ENCODE results near the gene SLC31A2. TPM values are rescaled to one million over a fixed set of nuclear protein-coding genes. Genes with fewer than 3 reads are reported as not detected.

The SLC31A2 gene
- total RNA-seq, 2 donors from 2014 or later = 9.5 to 19.5 TPM

- Histone ChIP-seq H3K4me3 (no peak overlapping the region), H3K27ac (no peak overlapping the region), H3K4me1 (peaks cover 0 to 34% of the 10 kb centered on the region in 2 donors), H3K27me3 (no peaks in the 10 kb centered on the region), H3K9me3 (no peaks in the 10 kb centered on the region), H3K36me3 (peaks cover 27% of the 10 kb centered on the region)
- DNase-seq (ENCODE audit: low spot score) = no peak
- no peak for TF ChIP-seq CTCF (IDR thresholded peaks at IDR 0.05)
Measured at GRCh38 chr9:113155911-113156588, 5.2 kb downstream of the SLC31A2 start.

- no peak for DNase-seq (ENCODE audit: low spot score)
- no peak for TF ChIP-seq CTCF (IDR thresholded peaks at IDR 0.05)
- Histone ChIP-seq H3K27ac (no peak overlapping the region), H3K4me3 (no peak overlapping the region), H3K4me1 (peaks cover 0 to 28% of the 10 kb centered on the region in 2 donors), H3K36me3 (peaks cover 36% of the 10 kb centered on the region), H3K9me3 (no peaks in the 10 kb centered on the region), H3K27me3 (no peaks in the 10 kb centered on the region)
Measured at GRCh38 chr9:113156880-113157279, 6.1 kb downstream of the SLC31A2 start.

- Histone ChIP-seq H3K4me3 (no peak overlapping the region), H3K4me1 (peaks cover 0 to 15% of the 10 kb centered on the region in 2 donors), H3K27ac (no peak overlapping the region), H3K27me3 (no peaks in the 10 kb centered on the region), H3K9me3 (no peaks in the 10 kb centered on the region), H3K36me3 (peaks cover 49% of the 10 kb centered on the region)
- TF ChIP-seq CTCF (IDR thresholded peaks at IDR 0.05) = no peak
- no peak for DNase-seq (ENCODE audit: low spot score)
Measured at GRCh38 chr9:113158446-113158845, 7.6 kb downstream of the SLC31A2 start.

- TF ChIP-seq CTCF (IDR thresholded peaks at IDR 0.05) = no peak
- no peak overlapping the region for H3K4me3 ChIP-seq
- DNase-seq (ENCODE audit: low spot score) = no peak
- peaks cover 0 to 16% of the 10 kb centered on the region in 2 donors for H3K4me1 ChIP-seq
- H3K36me3 ChIP-seq = peaks cover 70% of the 10 kb centered on the region
- H3K27me3 ChIP-seq = no peaks in the 10 kb centered on the region
- no peak overlapping the region for H3K27ac ChIP-seq
- H3K9me3 ChIP-seq = no peaks in the 10 kb centered on the region
Measured at GRCh38 chr9:113160571-113160970, 9.8 kb downstream of the SLC31A2 start.

GRCh38 chr9:113163001-113163400 lies 12.2 kb downstream of the SLC31A2 start:
- Histone ChIP-seq H3K27me3 (no peaks in the 10 kb centered on the region), H3K9me3 (no peaks in the 10 kb centered on the region), H3K27ac (no peak overlapping the region), H3K4me1 (peaks cover 0 to 16% of the 10 kb centered on the region in 2 donors), H3K36me3 (peaks cover 88% of the 10 kb centered on the region), H3K4me3 (no peak overlapping the region)
- no peak for DNase-seq (ENCODE audit: low spot score)
- no peak for TF ChIP-seq CTCF (IDR thresholded peaks at IDR 0.05)

Data from right atrium auricular region (tissue), 2 donors.